Rectal smooth muscle tissue (tissue), 1 donor: ENCODE results near the gene ODAD3.
A peak's percentile ranks its signal among the peaks of the same experiment; 100 is the strongest.
"Not testable (repeated sequence)": the region's sequence is repeated elsewhere in the genome, so short reads cannot be mapped to it uniquely, and the experiment has no call there.

Experiments
- H3K27ac ChIP-seq: one replicate; pipeline ENCODE4 v1.7.0; 2013; ENCODE audit warnings: low read depth, low read length, inconsistent platforms
- H3K27me3 ChIP-seq: one replicate; pipeline ENCODE4 v1.7.0; 2013; ENCODE audit warnings: low read length; ENCODE audit not compliant: control insufficient read depth, insufficient read depth
- H3K36me3 ChIP-seq: one replicate; pipeline ENCODE4 v1.7.0; 2013; ENCODE audit warnings: low read length; ENCODE audit not compliant: control insufficient read depth, insufficient read depth
- H3K4me1 ChIP-seq: one replicate; pipeline ENCODE4 v1.7.0; 2013; ENCODE audit warnings: low read length; ENCODE audit not compliant: control insufficient read depth, insufficient read depth
- H3K4me3 ChIP-seq: one replicate; pipeline ENCODE4 v1.7.0; 2013; ENCODE audit warnings: low read length
- H3K9ac ChIP-seq: one replicate; pipeline ENCODE4 v1.7.0; 2013; ENCODE audit warnings: low read length

ODAD3 gene

DNA sequence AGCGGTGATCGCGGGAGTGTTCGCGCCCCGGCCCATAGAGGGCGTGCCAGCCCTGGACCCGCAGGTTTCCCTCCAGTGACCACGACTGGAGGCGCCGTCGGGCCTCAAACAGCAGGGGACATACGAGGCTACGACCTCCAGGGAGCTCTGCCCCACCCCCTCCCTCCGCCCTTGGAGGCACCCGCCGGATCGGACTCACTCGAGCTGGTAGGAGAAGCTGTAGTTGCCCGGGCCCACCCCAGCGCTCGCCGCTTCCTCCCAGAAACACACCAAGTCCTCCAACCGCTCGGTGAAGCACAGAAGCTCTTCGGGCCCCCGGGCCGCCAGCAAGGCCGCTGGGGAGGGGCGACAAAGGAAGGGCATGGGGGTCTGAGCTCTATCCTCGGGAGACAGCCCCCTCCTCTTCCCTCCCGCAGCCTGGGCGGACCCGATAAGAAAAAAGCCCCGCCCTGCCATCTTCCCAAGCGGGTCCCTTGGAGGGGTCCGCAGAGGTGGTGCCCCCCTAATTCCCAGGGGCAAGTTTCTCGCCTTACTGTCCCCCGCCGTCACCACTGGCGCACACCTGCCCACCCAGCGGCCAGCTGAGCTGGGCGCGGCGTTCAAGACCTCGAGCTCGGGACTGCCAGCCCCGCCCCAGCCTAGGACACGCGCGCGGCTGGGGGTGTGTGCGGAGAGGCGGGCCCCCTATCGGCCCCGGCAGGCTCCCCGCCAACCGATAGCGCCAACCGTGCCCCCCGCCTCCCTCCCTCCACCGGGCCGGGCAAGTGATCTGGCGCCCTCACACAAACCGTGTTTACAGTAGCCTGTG lies 51.8 kb downstream of the ODAD3 start:
- Histone ChIP-seq H3K36me3 (no peaks in the 10 kb centered on the region), H3K4me1 (peaks cover 11% of the 10 kb centered on the region), H3K9ac (no peak overlapping the region), H3K27ac (no peak overlapping the region), H3K4me3 (peak overlapping the region; percentile 46), H3K27me3 (peaks cover 2% of the 10 kb centered on the region)

GRCh38 chr19:11380653-11381537 lies 54.0 kb downstream of the ODAD3 start:
- peak overlapping the region; percentile 16 for H3K9ac ChIP-seq
- peaks cover 2% of the 10 kb centered on the region for H3K27me3 ChIP-seq
- peak overlapping the region; percentile 41 for H3K27ac ChIP-seq
- peak overlapping the region; percentile 80 for H3K4me3 ChIP-seq
- peaks cover 26% of the 10 kb centered on the region for H3K4me1 ChIP-seq
- H3K36me3 ChIP-seq: no peaks in the 10 kb centered on the region

- Histone ChIP-seq H3K4me1 (peaks cover 32% of the 10 kb centered on the region), H3K9ac (no peak overlapping the region), H3K27ac (no peak overlapping the region), H3K4me3 (no peak overlapping the region), H3K36me3 (no peaks in the 10 kb centered on the region), H3K27me3 (peaks cover 2% of the 10 kb centered on the region)
These were observed 55.0 kb downstream of the ODAD3 start for GRCh38 chr19:11379857-11380350.

- not testable (repeated sequence) for H3K4me3 ChIP-seq, H3K9ac ChIP-seq, H3K27ac ChIP-seq, H3K27me3 ChIP-seq, H3K36me3 ChIP-seq
- H3K4me1 ChIP-seq: peaks cover 32% of the 10 kb centered on the region
These were observed 55.6 kb downstream of the ODAD3 start for GRCh38 chr19:11379269-11379845.

DNA sequence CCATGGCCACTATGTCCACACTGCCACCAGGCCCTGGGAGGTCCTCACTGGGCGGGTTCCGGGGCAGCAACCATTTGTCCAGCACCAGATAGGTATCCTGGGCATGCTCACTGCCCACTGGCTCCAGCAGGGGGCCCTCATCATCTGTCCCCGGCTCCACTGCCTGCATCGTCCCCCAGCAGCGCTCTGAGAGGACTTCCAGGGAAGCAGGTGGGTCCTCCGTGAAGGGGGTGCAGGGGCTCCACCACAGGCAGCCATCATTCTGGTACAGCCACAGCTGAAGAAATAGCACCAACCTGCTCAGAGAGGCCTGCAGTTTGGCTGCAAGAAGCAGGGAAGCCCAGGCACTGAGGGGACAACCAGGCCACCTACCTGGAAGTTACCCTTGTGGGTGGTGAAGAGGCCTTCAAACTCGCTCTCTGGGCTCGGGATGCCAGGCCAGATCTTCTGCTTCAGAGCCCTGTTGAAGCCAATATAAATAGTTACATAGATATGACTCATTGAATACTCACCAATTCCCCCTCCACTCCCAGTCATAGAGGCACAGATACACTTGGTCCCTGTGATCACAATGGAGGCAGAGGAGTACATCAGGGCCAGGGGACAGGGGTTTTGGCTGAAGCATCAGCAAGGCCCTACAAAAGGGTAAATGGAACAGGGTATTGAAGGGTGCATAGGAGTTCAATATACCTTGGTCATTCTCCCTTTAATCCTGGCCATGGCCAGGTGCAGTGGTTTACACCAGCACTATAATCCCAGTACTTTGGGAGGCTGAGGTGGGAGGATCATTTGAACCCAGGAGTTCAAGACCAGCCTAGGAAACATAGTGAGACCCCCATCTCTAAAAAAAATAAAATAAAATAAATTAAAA lies 56.4 kb downstream of the ODAD3 start:
- peak overlapping the region; percentile 55 for H3K27ac ChIP-seq
- H3K9ac ChIP-seq: no peak overlapping the region
- no peaks in the 10 kb centered on the region for H3K36me3 ChIP-seq
- no peak overlapping the region for H3K4me3 ChIP-seq
- H3K4me1 ChIP-seq: peaks cover 35% of the 10 kb centered on the region
- peaks cover 2% of the 10 kb centered on the region for H3K27me3 ChIP-seq

DNA sequence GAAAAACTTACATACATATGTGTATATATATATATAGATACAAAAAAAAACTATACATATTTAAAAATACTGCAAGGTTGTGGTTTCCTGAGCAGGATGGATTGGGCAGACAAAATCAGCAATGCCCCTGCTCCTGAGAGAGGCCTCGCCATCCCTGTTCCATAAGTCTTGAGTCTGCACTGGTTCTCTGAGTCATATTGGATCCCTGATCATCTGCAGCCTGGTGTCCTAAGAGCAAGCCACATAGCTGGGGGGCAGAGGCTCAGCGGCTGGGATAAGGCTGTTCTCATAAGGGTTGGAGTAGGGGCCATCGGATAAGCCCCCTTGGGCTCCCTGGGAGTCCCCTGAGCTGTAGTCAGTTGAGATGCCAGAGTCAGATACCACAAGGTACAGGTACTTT lies 57.2 kb downstream of the ODAD3 start:
- Histone ChIP-seq H3K4me3 (no peak overlapping the region), H3K27me3 (no peaks in the 10 kb centered on the region), H3K36me3 (no peaks in the 10 kb centered on the region), H3K9ac (no peak overlapping the region), H3K4me1 (peaks cover 35% of the 10 kb centered on the region), H3K27ac (peak overlapping the region; percentile 55)

- peak overlapping the region; percentile 76 for H3K27ac ChIP-seq
- no peaks in the 10 kb centered on the region for H3K36me3 ChIP-seq
- no peak overlapping the region for H3K4me3 ChIP-seq
- H3K4me1 ChIP-seq: peaks cover 35% of the 10 kb centered on the region
- H3K9ac ChIP-seq: no peak overlapping the region
- no peaks in the 10 kb centered on the region for H3K27me3 ChIP-seq
These were observed 57.7 kb downstream of the ODAD3 start for GRCh38 chr19:11377237-11377636.

DNA sequence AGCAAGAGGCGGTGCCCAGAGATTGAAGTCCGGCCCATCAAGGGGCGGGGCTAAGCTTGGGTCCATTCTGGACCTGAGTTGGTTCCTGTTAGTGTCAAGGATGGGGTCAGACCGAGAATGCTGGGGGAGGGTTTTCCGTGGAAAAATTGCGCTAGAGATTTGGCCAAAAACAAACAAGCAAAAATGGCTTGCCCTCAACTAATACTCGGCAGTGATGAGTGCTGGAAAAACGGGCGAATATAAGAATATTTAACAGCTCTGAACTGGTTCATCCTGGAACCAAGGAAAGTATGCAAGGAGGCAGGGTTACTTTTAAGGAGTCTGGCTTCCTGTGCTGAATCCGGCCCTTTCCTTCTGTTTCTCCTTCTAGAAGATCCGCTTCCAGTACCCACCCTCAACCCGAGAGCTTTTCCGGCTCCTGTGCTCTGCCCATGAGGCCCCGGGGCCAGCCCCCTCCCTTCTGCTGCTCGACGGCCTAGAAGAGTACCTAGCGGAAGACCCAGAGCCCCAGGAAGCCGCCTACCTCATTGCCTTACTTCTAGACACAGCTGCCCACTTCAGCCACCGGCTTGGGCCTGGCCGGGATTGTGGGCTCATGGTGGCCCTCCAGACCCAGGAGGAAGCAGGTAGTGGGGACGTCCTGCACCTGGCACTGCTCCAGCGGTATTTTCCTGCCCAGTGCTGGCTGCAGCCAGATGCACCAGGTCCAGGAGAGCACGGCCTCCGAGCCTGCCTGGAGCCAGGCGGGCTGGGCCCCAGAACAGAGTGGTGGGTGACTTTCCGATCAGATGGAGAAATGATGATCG lies 59.6 kb downstream of the ODAD3 start:
- H3K4me1 ChIP-seq: peaks cover 28% of the 10 kb centered on the region
- no peaks in the 10 kb centered on the region for H3K27me3 ChIP-seq
- H3K27ac ChIP-seq: peak overlapping the region; percentile 74
- peak overlapping the region; percentile 72 for H3K4me3 ChIP-seq
- H3K9ac ChIP-seq: peak overlapping the region; percentile 35
- no peaks in the 10 kb centered on the region for H3K36me3 ChIP-seq

GRCh38 chr19:11374433-11375142 lies 60.3 kb downstream of the ODAD3 start, which contains the start of gene SWSAP1:
Gene SWSAP1 (plus strand): TSS chr19:11374666. CDS start chr19:11374681, 15 bp downstream.
- peak within 1 kb of the TSS; percentile 75 for H3K9ac ChIP-seq
- H3K4me3 ChIP-seq: peak within 1 kb of the TSS; percentile 83
- no peaks in the 10 kb centered on the region for H3K36me3 ChIP-seq
- peaks cover 28% of the 10 kb centered on the region for H3K4me1 ChIP-seq
- H3K27me3 ChIP-seq: no peaks in the 10 kb centered on the region
- H3K27ac ChIP-seq: peak within 1 kb of the TSS; percentile 96

GRCh38 chr19:11373885-11374432 lies 61.0 kb downstream of the ODAD3 start:
- Histone ChIP-seq H3K4me3 (peak overlapping the region; percentile 83), H3K4me1 (peaks cover 28% of the 10 kb centered on the region), H3K9ac (no peak overlapping the region)

More at GRCh38 chr19:11373885-11374432, 61.0 kb downstream of the ODAD3 start:
- no peaks in the 10 kb centered on the region for H3K27me3 ChIP-seq
- H3K36me3 ChIP-seq: no peaks in the 10 kb centered on the region
- H3K27ac ChIP-seq: peak overlapping the region; percentile 96
